ENCODE data around the gene PPP1R18. TPM values are rescaled to one million over a fixed set of nuclear protein-coding genes. Genes with fewer than 3 reads are reported as not detected.
A peak's percentile ranks its signal among the peaks of the same experiment; 100 is the strongest.

Gene PPP1R18
- total and polyA plus RNA-seq, 9 of the 15 experiments (the other 6 are each of a cell fraction or from before 2014, with no cell fraction given) = 12.0 to 99.2 (median 42.6) TPM

- TF ChIP-seq DNMT1 (IDR thresholded peaks at IDR 0.05) (no peak), CBFB (CRISPR knock-in tag; IDR thresholded peaks at IDR 0.05) (no peak), ZNF121 (CRISPR knock-in tag; conservative IDR thresholded peaks at IDR 0.05) (no peak), NFRKB (IDR thresholded peaks at IDR 0.05; ENCODE audit: low read depth) (no peak), SMAD2 (IDR thresholded peaks at IDR 0.05; ENCODE audit: low read depth, low read length) (no peak), ZNF217 (CRISPR knock-in tag; IDR thresholded peaks at IDR 0.05) (no peak), RCOR1 (IDR thresholded peaks at IDR 0.05; ENCODE audit: borderline replicate concordance in 1 of 2, low read depth in 2 of 2, low read length in 2 of 2) (peak in 1 of 2 experiments; percentile 80; a peak in 2 of 4 replicates), ZNF408 (CRISPR knock-in tag; IDR thresholded peaks at IDR 0.05; ENCODE audit: low read depth) (no peak), HDAC1 (IDR thresholded peaks at IDR 0.05) (peak; percentile 13 to 75; a peak in 2 of 4 replicates), GATAD2A (IDR thresholded peaks at IDR 0.05) (0 out of 2 replicates have a peak, but pooled peaks have one; percentile 37), PRPF4 (IDR thresholded peaks at IDR 0.05; ENCODE audit: insufficient read depth, low read depth, low read length, poor library complexity, severe bottlenecking) (no peak), NUFIP1 (IDR thresholded peaks at IDR 0.05; ENCODE audit: partially characterized antibody) (no peak), BRF1 (IDR thresholded peaks at IDR 0.05; ENCODE audit: borderline replicate concordance, extremely low read depth, insufficient read length) (no peak), ILK (tag; IDR thresholded peaks at IDR 0.05; ENCODE audit: borderline replicate concordance, low read depth) (no peak), GTF2E2 (tag; IDR thresholded peaks at IDR 0.05) (no peak; the same call in 1 of the 2 replicates), SP1 (CRISPR knock-in tag; IDR thresholded peaks at IDR 0.05) (peak; percentile 57; the same call in 1 of the 2 replicates), NFIC (IDR thresholded peaks at IDR 0.05) (peak; percentile 43), TRIM24 (IDR thresholded peaks at IDR 0.05) (no peak), CEBPG (CRISPR knock-in tag; IDR thresholded peaks at IDR 0.05) (no peak), CEBPG (tag; conservative IDR thresholded peaks at IDR 0.05 in 1 of 2, IDR thresholded peaks at IDR 0.05 in 1 of 2) (no peak), DLX4 (CRISPR knock-in tag; IDR thresholded peaks at IDR 0.05) (no peak), TBP (optimal IDR thresholded peaks at IDR 0.05; ENCODE audit: low read depth, low read length) (no peak), ZNF695 (CRISPR knock-in tag; IDR thresholded peaks at IDR 0.05) (peak; percentile 7; the same call in 1 of the 2 replicates), ZNF699 (CRISPR knock-in tag; IDR thresholded peaks at IDR 0.05; ENCODE audit: insufficient replicate concordance) (no peak), ZNF764 (CRISPR knock-in tag; IDR thresholded peaks at IDR 0.05; ENCODE audit: low read depth) (no peak), CTCF (IDR thresholded peaks at IDR 0.05 in 2 of 3, conservative IDR thresholded peaks at IDR 0.05 in 1 of 3; ENCODE audit: insufficient read depth in 2 of 3, low read depth in 1 of 3, low read length in 3 of 3) (peak; percentile 91 to 97 (median 95))
- TF ChIP-seq, protein P1, sequence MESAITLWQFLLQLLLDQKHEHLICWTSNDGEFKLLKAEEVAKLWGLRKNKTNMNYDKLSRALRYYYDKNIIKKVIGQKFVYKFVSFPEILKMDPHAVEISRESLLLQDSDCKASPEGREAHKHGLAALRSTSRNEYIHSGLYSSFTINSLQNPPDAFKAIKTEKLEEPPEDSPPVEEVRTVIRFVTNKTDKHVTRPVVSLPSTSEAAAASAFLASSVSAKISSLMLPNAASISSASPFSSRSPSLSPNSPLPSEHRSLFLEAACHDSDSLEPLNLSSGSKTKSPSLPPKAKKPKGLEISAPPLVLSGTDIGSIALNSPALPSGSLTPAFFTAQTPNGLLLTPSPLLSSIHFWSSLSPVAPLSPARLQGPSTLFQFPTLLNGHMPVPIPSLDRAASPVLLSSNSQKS (CRISPR knock-in tag; IDR thresholded peaks at IDR 0.05) = no peak
Measured at GRCh38 chr6:30722280-30723112, 36.1 kb upstream of the PPP1R18 start (continued).
